DOHH2 (cell line): Measurements from ENCODE around the gene HTT-AS.
"Not testable (repeated sequence)": the region's sequence is repeated elsewhere in the genome, so short reads cannot be mapped to it uniquely, and the experiment has no call there.

Source experiments
- EZH2phosphoT487 ChIP-seq: fragments of 200-600 bp; sonication (generic); IDR thresholded peaks from 2 replicates; pipeline ENCODE4 v1.6.1; 2017; ENCODE audit warnings: borderline replicate concordance, mild to moderate bottlenecking, antibody characterized with exemption, low read length, moderate library complexity, mixed read lengths
- TF ChIP-seq, protein P1 (sequence below): fragments of 200-600 bp; sonication (generic); IDR thresholded peaks from one replicate; pipeline ENCODE4 v1.5.1; 2014; ENCODE audit warnings: antibody characterized with exemption, mild to moderate bottlenecking, low read depth, low read length; ENCODE audit not compliant: poor library complexity, severe bottlenecking

DNA sequence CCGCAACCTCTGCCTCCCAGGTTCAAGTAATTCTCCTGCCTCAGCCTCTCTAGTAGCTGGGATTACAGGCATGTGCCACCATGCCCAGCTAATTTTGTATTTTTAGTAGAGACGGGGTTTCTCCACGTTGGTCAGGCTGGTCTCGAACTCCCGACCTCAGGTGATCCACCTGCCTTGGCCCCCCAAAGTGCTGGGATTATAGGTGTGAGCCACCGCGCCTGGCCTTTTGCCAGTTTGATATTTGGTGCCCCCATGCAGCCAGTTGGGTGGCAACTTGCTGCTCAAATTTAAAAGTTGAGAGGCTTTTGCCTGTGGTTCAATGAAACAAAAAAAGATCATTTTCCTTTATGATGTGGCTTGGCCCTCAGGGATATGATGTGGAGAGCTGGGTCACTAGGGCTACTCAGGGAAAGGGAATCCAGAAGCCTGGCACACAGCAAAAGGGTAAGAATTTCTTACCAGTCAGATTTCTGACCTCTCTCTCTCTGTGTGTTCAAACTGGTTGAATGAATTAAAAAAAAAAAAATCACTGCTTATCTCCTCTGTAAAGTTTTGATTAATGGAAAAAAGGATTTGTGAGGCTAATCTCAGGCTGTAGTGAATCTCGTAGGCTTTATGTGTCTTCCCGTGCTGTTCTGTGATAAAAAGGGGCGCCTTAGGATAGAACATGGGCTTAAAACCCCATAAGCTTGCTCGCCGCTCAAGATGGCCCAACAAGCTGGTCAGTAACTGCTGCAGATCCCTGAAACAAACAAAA is 23.0 kb downstream of the HTT-AS start:
- TF ChIP-seq, protein P1, sequence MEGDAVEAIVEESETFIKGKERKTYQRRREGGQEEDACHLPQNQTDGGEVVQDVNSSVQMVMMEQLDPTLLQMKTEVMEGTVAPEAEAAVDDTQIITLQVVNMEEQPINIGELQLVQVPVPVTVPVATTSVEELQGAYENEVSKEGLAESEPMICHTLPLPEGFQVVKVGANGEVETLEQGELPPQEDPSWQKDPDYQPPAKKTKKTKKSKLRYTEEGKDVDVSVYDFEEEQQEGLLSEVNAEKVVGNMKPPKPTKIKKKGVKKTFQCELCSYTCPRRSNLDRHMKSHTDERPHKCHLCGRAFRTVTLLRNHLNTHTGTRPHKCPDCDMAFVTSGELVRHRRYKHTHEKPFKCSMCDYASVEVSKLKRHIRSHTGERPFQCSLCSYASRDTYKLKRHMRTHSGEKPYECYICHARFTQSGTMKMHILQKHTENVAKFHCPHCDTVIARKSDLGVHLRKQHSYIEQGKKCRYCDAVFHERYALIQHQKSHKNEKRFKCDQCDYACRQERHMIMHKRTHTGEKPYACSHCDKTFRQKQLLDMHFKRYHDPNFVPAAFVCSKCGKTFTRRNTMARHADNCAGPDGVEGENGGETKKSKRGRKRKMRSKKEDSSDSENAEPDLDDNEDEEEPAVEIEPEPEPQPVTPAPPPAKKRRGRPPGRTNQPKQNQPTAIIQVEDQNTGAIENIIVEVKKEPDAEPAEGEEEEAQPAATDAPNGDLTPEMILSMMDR = not testable (repeated sequence)
- not testable (repeated sequence) for TF ChIP-seq EZH2phosphoT487
